Activated CD4-positive, alpha-beta T cell treated with anti-CD3 and anti-CD28 coated beads for 36 hours (primary cell): Measurements from ENCODE around the gene GRM5. TPM values are rescaled to one million over a fixed set of nuclear protein-coding genes. Genes with fewer than 3 reads are reported as not detected.

Experiments used
- ATAC-seq: fragments of 200-7000 bp; cut with Tn5 transposase; one replicate; pipeline ENCODE4 v1.10.0; 2021; ENCODE audit warnings: mild to moderate bottlenecking, moderate library complexity
- CTCF ChIA-PET: fragments of 350-600 bp; sonication (Branson Sonifier 250); formaldehyde crosslinking; loops from one replicate; lab custom pipeline; 2021; ENCODE audit warnings: antibody characterized with exemption; lab: Charles Lee
- POLR2A ChIA-PET: fragments of 350-600 bp; sonication (Branson Sonifier 250); formaldehyde crosslinking; loops from one replicate; lab custom pipeline; 2021; ENCODE audit warnings: antibody characterized with exemption, inconsistent platforms; lab: Charles Lee
- DNase-seq: peaks from one replicate; pipeline ENCODE4 v3.0.0-alpha.2; 2020
- H3K27ac Mint-ChIP-seq: one replicate; pipeline ENCODE4 v1.8.0; 2021; ENCODE audit warnings: mixed read lengths
- H3K27me3 Mint-ChIP-seq: one replicate; pipeline ENCODE4 v1.8.0; 2021; ENCODE audit warnings: mixed read lengths
- H3K36me3 Mint-ChIP-seq: one replicate; pipeline ENCODE4 v1.8.0; 2021; ENCODE audit warnings: low read depth, mixed read lengths
- H3K4me1 Mint-ChIP-seq: one replicate; pipeline ENCODE4 v1.8.0; 2021; ENCODE audit warnings: mixed read lengths
- H3K4me3 Mint-ChIP-seq: one replicate; pipeline ENCODE4 v1.8.0; 2021; ENCODE audit warnings: mild to moderate bottlenecking, moderate library complexity, mixed read lengths
- H3K9me3 Mint-ChIP-seq: one replicate; pipeline ENCODE4 v1.8.0; 2021; ENCODE audit warnings: low read depth, mixed read lengths
- intact Hi-C, 2 experiments: fragments of 100-400 bp; cut with DNase I in 1 of 2; cut with micrococcal nuclease in 1 of 2; formaldehyde crosslinking; loops; one replicate each; pipeline versions ENCODE4 v1.14.2 to v1.15.1; 2022 to 2024; cut with DNase I, micrococcal nuclease
- total RNA-seq, 2 experiments: library from RNA; stranded (reverse); gene quantifications; one replicate each; pipeline ENCODE4 v1.2.3, GENCODE V29; 2021

GRM5 gene
- total RNA-seq, 2 experiments from 2014 or later: not detected

GRCh38 chr11:88603091-88603867 is 462.5 kb downstream of the GRM5 start:
- ChIA-PET POLR2A (interaction anchor here (0.6 kb wide), 1 partner anchor 20 kb away, joined by 3 read pairs; no protein-coding TSS in a partner anchor), CTCF (interaction anchor here (0.6 kb wide), 1 partner anchor 80 kb away, joined by 3 read pairs; no protein-coding TSS in a partner anchor)
- no peaks in the 10 kb centered on the region for H3K9me3 Mint-ChIP-seq
- H3K4me1 Mint-ChIP-seq: peaks cover 3% of the 10 kb centered on the region
- H3K27ac Mint-ChIP-seq: no peak overlapping the region
- DNase-seq: no peak
- no peak for ATAC-seq
- H3K4me3 Mint-ChIP-seq: no peak overlapping the region
- no peaks in the 10 kb centered on the region for H3K36me3 Mint-ChIP-seq
- intact Hi-C loops: no loop called here
- H3K27me3 Mint-ChIP-seq: no peaks in the 10 kb centered on the region

GRCh38 chr11:88597387-88597786 is 468.4 kb downstream of the GRM5 start:
- no peak overlapping the region for H3K27ac Mint-ChIP-seq
- H3K9me3 Mint-ChIP-seq: no peaks in the 10 kb centered on the region
- no peak overlapping the region for H3K4me3 Mint-ChIP-seq
- intact Hi-C loops: no loop called here
- DNase-seq (no peak), ATAC-seq (no peak)
- no peaks in the 10 kb centered on the region for H3K36me3 Mint-ChIP-seq
- ChIA-PET CTCF (interaction anchor here (1.0 kb wide), 1 partner anchor 61 kb away, joined by 3 read pairs; no protein-coding TSS in a partner anchor), POLR2A (no interaction called here)
- no peaks in the 10 kb centered on the region for H3K27me3 Mint-ChIP-seq
- peaks cover 15% of the 10 kb centered on the region for H3K4me1 Mint-ChIP-seq

- intact Hi-C loops: no loop called here
- CTCF ChIA-PET: no interaction called here
- no peaks in the 10 kb centered on the region for H3K27me3 Mint-ChIP-seq
Measured at GRCh38 chr11:88596786-88597185, 469.0 kb downstream of the GRM5 start.

GRCh38 chr11:88594274-88594950 is 471.4 kb downstream of the GRM5 start:
- Mint-ChIP-seq H3K27ac (no peak overlapping the region), H3K36me3 (no peaks in the 10 kb centered on the region), H3K4me1 (peaks cover 15% of the 10 kb centered on the region), H3K27me3 (no peaks in the 10 kb centered on the region), H3K9me3 (no peaks in the 10 kb centered on the region), H3K4me3 (no peak overlapping the region)
- intact Hi-C loops: no loop called here
- ChIA-PET CTCF (no interaction called here), POLR2A (no interaction called here)
- no peak for DNase-seq
- no peak for ATAC-seq

More at GRCh38 chr11:88596786-88597185, 469.0 kb downstream of the GRM5 start:
- Mint-ChIP-seq H3K27ac (no peak overlapping the region), H3K36me3 (no peaks in the 10 kb centered on the region), H3K4me3 (no peak overlapping the region), H3K9me3 (no peaks in the 10 kb centered on the region), H3K4me1 (peaks cover 15% of the 10 kb centered on the region)
- POLR2A ChIA-PET: no interaction called here
- DNase-seq (no peak), ATAC-seq (no peak)

DNA sequence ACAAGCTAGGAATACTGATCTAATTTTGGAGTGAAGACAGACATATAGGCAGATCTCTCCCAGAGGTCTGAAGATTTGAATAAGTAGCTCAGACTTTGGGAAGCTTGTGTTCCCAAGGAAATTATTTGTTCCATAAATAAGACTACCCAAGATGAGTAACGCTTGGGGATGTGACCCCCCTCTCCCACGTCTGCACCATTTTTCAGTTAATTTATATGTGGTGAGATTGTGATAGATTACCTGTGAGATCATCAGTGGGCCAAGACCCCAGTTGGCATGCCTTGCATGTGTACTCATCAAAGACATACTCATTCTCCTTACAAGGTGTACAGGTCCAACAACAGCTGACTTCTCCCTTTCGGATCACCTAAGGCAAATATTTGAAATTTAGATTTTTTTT is 475.4 kb downstream of the GRM5 start:
- H3K4me3 Mint-ChIP-seq: no peak overlapping the region
- ChIA-PET CTCF (no interaction called here), POLR2A (no interaction called here)
- H3K4me1 Mint-ChIP-seq: peaks cover 10% of the 10 kb centered on the region
- ATAC-seq: no peak
- intact Hi-C loops: no loop called here
- no peaks in the 10 kb centered on the region for H3K9me3 Mint-ChIP-seq
- H3K27ac Mint-ChIP-seq: no peak overlapping the region
- DNase-seq: no peak
- H3K27me3 Mint-ChIP-seq: no peaks in the 10 kb centered on the region
- H3K36me3 Mint-ChIP-seq: no peaks in the 10 kb centered on the region

GRCh38 chr11:88583251-88583650 is 482.5 kb downstream of the GRM5 start:
- ChIA-PET POLR2A (interaction anchor here (0.5 kb wide), 1 partner anchor 20 kb away, joined by 3 read pairs; no protein-coding TSS in a partner anchor), CTCF (interaction anchor here (0.6 to 0.7 kb wide), 2 partner anchors 571 to 700 kb away, joined by 3 to 4 read pairs; no protein-coding TSS in a partner anchor)
- Mint-ChIP-seq H3K36me3 (no peaks in the 10 kb centered on the region), H3K27me3 (peaks cover 2% of the 10 kb centered on the region), H3K9me3 (no peaks in the 10 kb centered on the region), H3K4me1 (peaks cover 10% of the 10 kb centered on the region), H3K27ac (no peak overlapping the region), H3K4me3 (no peak overlapping the region)
- ATAC-seq: no peak
- DNase-seq: no peak
- intact Hi-C loops: no loop called here

DNA sequence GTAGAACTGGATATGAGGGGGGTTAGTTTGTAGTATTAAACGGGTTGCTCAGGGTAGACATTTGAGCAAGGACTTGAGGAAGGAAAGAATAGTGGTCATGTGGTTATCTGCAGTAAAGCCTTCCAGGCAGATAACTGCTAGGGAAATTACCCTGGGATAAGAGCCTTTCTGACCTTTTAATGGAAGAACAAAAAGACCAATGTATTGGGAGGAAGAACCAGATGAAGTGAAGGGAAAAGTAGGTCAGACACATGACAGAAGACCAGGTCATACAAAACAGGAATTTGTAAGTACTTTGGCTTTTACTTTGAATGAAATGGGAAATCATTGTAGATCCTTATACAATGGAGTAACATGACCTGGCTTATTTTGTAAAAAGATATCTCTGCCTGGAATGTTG is 486.3 kb downstream of the GRM5 start:
- Mint-ChIP-seq H3K27me3 (peaks cover 7% of the 10 kb centered on the region), H3K4me3 (no peak overlapping the region), H3K9me3 (no peaks in the 10 kb centered on the region), H3K4me1 (peaks cover 3% of the 10 kb centered on the region), H3K27ac (no peak overlapping the region), H3K36me3 (no peaks in the 10 kb centered on the region)
- ChIA-PET CTCF (no interaction called here), POLR2A (no interaction called here)
- ATAC-seq: no peak
- intact Hi-C loops: no loop called here
- DNase-seq: no peak

DNA sequence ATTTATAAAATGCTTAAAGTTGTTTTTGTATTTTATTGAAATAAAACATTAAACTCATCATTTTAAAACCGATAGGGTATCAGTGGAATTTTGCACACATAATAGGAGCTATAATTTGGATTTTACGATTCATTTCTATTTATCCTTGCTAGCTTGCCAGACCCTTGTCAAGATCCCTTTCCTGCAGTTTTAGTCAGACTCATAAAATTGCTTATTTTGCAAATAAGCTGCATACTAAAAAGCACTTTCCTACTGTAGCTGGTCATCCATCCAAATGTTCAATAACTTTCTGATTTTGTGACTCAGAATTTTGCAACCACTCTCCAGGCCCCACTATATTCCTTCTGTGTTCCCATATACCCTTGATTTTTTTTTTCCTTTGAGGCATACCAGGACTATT is 489.0 kb downstream of the GRM5 start:
- POLR2A ChIA-PET: no interaction called here
- no peaks in the 10 kb centered on the region for H3K9me3 Mint-ChIP-seq
- H3K4me3 Mint-ChIP-seq: no peak overlapping the region
- intact Hi-C loops: no loop called here
- ATAC-seq (no peak), DNase-seq (no peak)
- no peaks in the 10 kb centered on the region for H3K36me3 Mint-ChIP-seq
- CTCF ChIA-PET: interaction anchor here (0.6 to 1.4 kb wide), 4 partner anchors 25 to 473 kb away, joined by 3 to 4 read pairs (median 3); no protein-coding TSS in a partner anchor
- no peak overlapping the region for H3K27ac Mint-ChIP-seq
- peaks cover 5% of the 10 kb centered on the region for H3K27me3 Mint-ChIP-seq
- peaks cover 3% of the 10 kb centered on the region for H3K4me1 Mint-ChIP-seq

- no peak overlapping the region for H3K4me3 Mint-ChIP-seq
- POLR2A ChIA-PET: no interaction called here
- H3K27ac Mint-ChIP-seq: no peak overlapping the region
- intact Hi-C loops: no loop called here
- ATAC-seq (no peak), DNase-seq (no peak)
- H3K9me3 Mint-ChIP-seq: no peaks in the 10 kb centered on the region
- H3K4me1 Mint-ChIP-seq: peaks cover 3% of the 10 kb centered on the region
- H3K36me3 Mint-ChIP-seq: no peaks in the 10 kb centered on the region
- H3K27me3 Mint-ChIP-seq: peaks cover 5% of the 10 kb centered on the region
- CTCF ChIA-PET: interaction anchor here (0.8 to 1.4 kb wide), 3 partner anchors 24 to 398 kb away, joined by 3 read pairs; no protein-coding TSS in a partner anchor
Measured at GRCh38 chr11:88575916-88576315, 489.9 kb downstream of the GRM5 start.

- ChIA-PET POLR2A (no interaction called here), CTCF (interaction anchor here (1.0 kb wide), 1 partner anchor 17 kb away, joined by 4 read pairs; no protein-coding TSS in a partner anchor)
- Mint-ChIP-seq H3K27me3 (no peaks in the 10 kb centered on the region), H3K27ac (no peak overlapping the region), H3K4me1 (no peaks in the 10 kb centered on the region), H3K36me3 (no peaks in the 10 kb centered on the region), H3K9me3 (no peaks in the 10 kb centered on the region), H3K4me3 (no peak overlapping the region)
- intact Hi-C loops: no loop called here
- ATAC-seq (no peak), DNase-seq (no peak)
Measured at GRCh38 chr11:88569342-88569741, 496.4 kb downstream of the GRM5 start.

DNA sequence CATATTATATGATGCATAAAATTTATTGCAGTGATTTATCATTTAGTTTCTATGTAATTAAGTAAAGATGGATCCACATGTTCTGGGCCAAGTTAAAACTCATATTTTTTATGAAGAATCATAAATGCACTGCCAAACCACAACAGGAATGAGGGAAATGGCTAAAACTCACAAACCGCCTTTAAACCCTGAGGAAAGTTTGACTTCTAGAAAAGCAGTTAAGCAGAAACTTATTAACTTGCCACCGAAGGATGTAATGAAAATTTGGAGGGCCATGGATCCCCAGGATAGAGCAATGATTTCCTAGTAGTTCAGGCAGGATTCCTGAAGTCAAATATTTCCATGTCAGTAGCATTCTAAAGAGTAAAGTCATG is 510.0 kb downstream of the GRM5 start:
- CTCF ChIA-PET: interaction anchor here (1.4 kb wide), 1 partner anchor 10 kb away, joined by 3 read pairs; no protein-coding TSS in a partner anchor
- intact Hi-C loops: loop anchor here in 1 of 2 experiments (10.0 kb wide), 1 partner anchor 831 kb away; no protein-coding TSS in a partner anchor
- no peaks in the 10 kb centered on the region for H3K9me3 Mint-ChIP-seq

More for the DNA sequence above, 510.0 kb downstream of the GRM5 start:
- POLR2A ChIA-PET: no interaction called here
- Mint-ChIP-seq H3K27me3 (no peaks in the 10 kb centered on the region), H3K4me3 (no peak overlapping the region), H3K27ac (no peak overlapping the region), H3K36me3 (no peaks in the 10 kb centered on the region), H3K4me1 (peaks cover 4% of the 10 kb centered on the region)
- DNase-seq (no peak), ATAC-seq (no peak)
